ENCODE measurements around the gene EVA1A.

Gene EVA1A

GRCh38 chr2:75604484-75604883 lies 43.7 kb upstream of the EVA1A start:
- no peak overlapping the region for H3K4ac ChIP-seq (ENCODE audit: low read depth in 1 of 2, low read length in 2 of 2)
- H2BK15ac ChIP-seq (ENCODE audit: low read depth, poor library complexity, severe bottlenecking) = no peak overlapping the region
- peak overlapping the region; percentile 15 for H3K4me2 ChIP-seq (ENCODE audit: low read length, poor library complexity, severe bottlenecking)
- H2AK5ac ChIP-seq (ENCODE audit: low read length, severe bottlenecking) = peak overlapping the region; percentile 100
- H3K36me3 ChIP-seq (ENCODE audit: control insufficient read depth in 1 of 2, insufficient read depth in 2 of 2, low read depth in 1 of 2, low read length in 2 of 2) = no peaks in the 10 kb centered on the region
- no peak overlapping the region for H3K14ac ChIP-seq (ENCODE audit: low read length in 2 of 2)
- no peaks in the 10 kb centered on the region for H3K27me3 ChIP-seq (ENCODE audit: control insufficient read depth in 1 of 2, insufficient read depth in 1 of 2, low read length in 2 of 2)
- H3K18ac ChIP-seq (ENCODE audit: low read depth in 1 of 2, low read length in 2 of 2) = no peak overlapping the region
- WGBS = 89% methylated on average over 4 of the region's 4 CpGs
- H3K4me1 ChIP-seq (ENCODE audit: control insufficient read depth, insufficient read depth, low read depth, low read length) = peaks cover 30% of the 10 kb centered on the region
- no peaks in the 10 kb centered on the region for H3K9me3 ChIP-seq (ENCODE audit: control insufficient read depth, low read length)
- no peak overlapping the region for H2BK5ac ChIP-seq (ENCODE audit: low read depth, low read length, poor library complexity, severe bottlenecking)
- H3K9ac ChIP-seq (ENCODE audit: low read length) = no peak overlapping the region
- H4K91ac ChIP-seq (ENCODE audit: low read length) = no peak overlapping the region
- H2BK12ac ChIP-seq (ENCODE audit: low read length in 2 of 2) = no peak overlapping the region
- H4K8ac ChIP-seq (ENCODE audit: low read length) = no peak overlapping the region
- H3K27ac ChIP-seq (ENCODE audit: low read length, poor library complexity, severe bottlenecking) = peak overlapping the region; percentile 99
- H2BK120ac ChIP-seq (ENCODE audit: low read depth, low read length) = peak overlapping the region; percentile 35
- no peaks in the 10 kb centered on the region for H3K79me1 ChIP-seq (replicated peaks; ENCODE audit: low read length, poor library complexity, severe bottlenecking)
- H2AFZ ChIP-seq (ENCODE audit: low read depth, low read length) = no peak overlapping the region
- no peak overlapping the region for H3K23ac ChIP-seq (ENCODE audit: low read length in 2 of 2)
- no peak for DNase-seq
- no peak overlapping the region for H3K4me3 ChIP-seq (ENCODE audit: insufficient read depth in 1 of 2, low read depth in 1 of 2, low read length in 2 of 2)

GRCh38 chr2:75603477-75603876 lies 42.7 kb upstream of the EVA1A start:
- Histone ChIP-seq H4K8ac (ENCODE audit: low read length) (no peak overlapping the region), H3K4me2 (ENCODE audit: low read length, poor library complexity, severe bottlenecking) (no peak overlapping the region), H2BK15ac (ENCODE audit: low read depth, poor library complexity, severe bottlenecking) (no peak overlapping the region), H3K36me3 (ENCODE audit: control insufficient read depth in 1 of 2, insufficient read depth in 2 of 2, low read depth in 1 of 2, low read length in 2 of 2) (no peaks in the 10 kb centered on the region), H3K14ac (ENCODE audit: low read length in 2 of 2) (no peak overlapping the region), H3K27me3 (ENCODE audit: control insufficient read depth in 1 of 2, insufficient read depth in 1 of 2, low read length in 2 of 2) (no peaks in the 10 kb centered on the region), H3K4me3 (ENCODE audit: insufficient read depth in 1 of 2, low read depth in 1 of 2, low read length in 2 of 2) (peak overlapping the region in 1 of 2 experiments; percentile 4), H2BK5ac (ENCODE audit: low read depth, low read length, poor library complexity, severe bottlenecking) (no peak overlapping the region), H3K4me1 (ENCODE audit: control insufficient read depth, insufficient read depth, low read depth, low read length) (peaks cover 26% of the 10 kb centered on the region), H2BK120ac (ENCODE audit: low read depth, low read length) (no peak overlapping the region), H3K27ac (ENCODE audit: low read length, poor library complexity, severe bottlenecking) (peak overlapping the region; percentile 60), H2AK5ac (ENCODE audit: low read length, severe bottlenecking) (peak overlapping the region; percentile 83), H3K79me1 (replicated peaks; ENCODE audit: low read length, poor library complexity, severe bottlenecking) (no peaks in the 10 kb centered on the region), H2BK12ac (ENCODE audit: low read length in 2 of 2) (no peak overlapping the region), H3K9me3 (ENCODE audit: control insufficient read depth, low read length) (no peaks in the 10 kb centered on the region), H4K91ac (ENCODE audit: low read length) (no peak overlapping the region), H3K23ac (ENCODE audit: low read length in 2 of 2) (no peak overlapping the region), H3K18ac (ENCODE audit: low read depth in 1 of 2, low read length in 2 of 2) (no peak overlapping the region), H3K9ac (ENCODE audit: low read length) (no peak overlapping the region), H2AFZ (ENCODE audit: low read depth, low read length) (no peak overlapping the region), H3K4ac (ENCODE audit: low read depth in 1 of 2, low read length in 2 of 2) (no peak overlapping the region)
- no peak for DNase-seq
- 83% methylated on average over 1 of the region's 1 CpG for WGBS

- Histone ChIP-seq H3K27ac (ENCODE audit: low read length, poor library complexity, severe bottlenecking) (peak overlapping the region; percentile 68), H3K4me1 (ENCODE audit: control insufficient read depth, insufficient read depth, low read depth, low read length) (peaks cover 24% of the 10 kb centered on the region), H3K14ac (ENCODE audit: low read length in 2 of 2) (no peak overlapping the region), H3K4me2 (ENCODE audit: low read length, poor library complexity, severe bottlenecking) (no peak overlapping the region), H2AFZ (ENCODE audit: low read depth, low read length) (no peak overlapping the region), H3K23ac (ENCODE audit: low read length in 2 of 2) (peak overlapping the region in 1 of 2 experiments; percentile 5), H3K4ac (ENCODE audit: low read depth in 1 of 2, low read length in 2 of 2) (no peak overlapping the region), H3K9me3 (ENCODE audit: control insufficient read depth, low read length) (no peaks in the 10 kb centered on the region), H3K36me3 (ENCODE audit: control insufficient read depth in 1 of 2, insufficient read depth in 2 of 2, low read depth in 1 of 2, low read length in 2 of 2) (no peaks in the 10 kb centered on the region), H3K79me1 (replicated peaks; ENCODE audit: low read length, poor library complexity, severe bottlenecking) (no peaks in the 10 kb centered on the region), H2BK5ac (ENCODE audit: low read depth, low read length, poor library complexity, severe bottlenecking) (no peak overlapping the region), H4K8ac (ENCODE audit: low read length) (no peak overlapping the region), H3K27me3 (ENCODE audit: control insufficient read depth in 1 of 2, insufficient read depth in 1 of 2, low read length in 2 of 2) (no peaks in the 10 kb centered on the region), H4K91ac (ENCODE audit: low read length) (no peak overlapping the region), H2BK12ac (ENCODE audit: low read length in 2 of 2) (no peak overlapping the region), H2BK120ac (ENCODE audit: low read depth, low read length) (no peak overlapping the region), H3K18ac (ENCODE audit: low read depth in 1 of 2, low read length in 2 of 2) (no peak overlapping the region), H3K9ac (ENCODE audit: low read length) (peak overlapping the region; percentile 46), H2AK5ac (ENCODE audit: low read length, severe bottlenecking) (no peak overlapping the region), H2BK15ac (ENCODE audit: low read depth, poor library complexity, severe bottlenecking) (no peak overlapping the region), H3K4me3 (ENCODE audit: insufficient read depth in 1 of 2, low read depth in 1 of 2, low read length in 2 of 2) (peak overlapping the region in 1 of 2 experiments; percentile 35)
- 13% methylated on average over 4 of the region's 6 CpGs for WGBS
- DNase-seq = peak; percentile 93
Measured at GRCh38 chr2:75602724-75603342, 42.1 kb upstream of the EVA1A start.

GRCh38 chr2:75600461-75601011 lies 39.8 kb upstream of the EVA1A start:
- Histone ChIP-seq H3K79me1 (replicated peaks; ENCODE audit: low read length, poor library complexity, severe bottlenecking) (no peaks in the 10 kb centered on the region), H3K14ac (ENCODE audit: low read length in 2 of 2) (peak overlapping the region in 1 of 2 experiments; percentile 20), H3K4ac (ENCODE audit: low read depth in 1 of 2, low read length in 2 of 2) (peak overlapping the region in 1 of 2 experiments; percentile 24), H3K36me3 (ENCODE audit: control insufficient read depth in 1 of 2, insufficient read depth in 2 of 2, low read depth in 1 of 2, low read length in 2 of 2) (no peaks in the 10 kb centered on the region), H3K4me2 (ENCODE audit: low read length, poor library complexity, severe bottlenecking) (no peak overlapping the region), H3K9ac (ENCODE audit: low read length) (no peak overlapping the region), H3K27ac (ENCODE audit: low read length, poor library complexity, severe bottlenecking) (no peak overlapping the region), H3K9me3 (ENCODE audit: control insufficient read depth, low read length) (no peaks in the 10 kb centered on the region), H2BK5ac (ENCODE audit: low read depth, low read length, poor library complexity, severe bottlenecking) (no peak overlapping the region), H2BK15ac (ENCODE audit: low read depth, poor library complexity, severe bottlenecking) (no peak overlapping the region), H3K18ac (ENCODE audit: low read depth in 1 of 2, low read length in 2 of 2) (peak overlapping the region; percentile 55 to 63), H3K4me1 (ENCODE audit: control insufficient read depth, insufficient read depth, low read depth, low read length) (peaks cover 15% of the 10 kb centered on the region), H4K91ac (ENCODE audit: low read length) (no peak overlapping the region), H4K8ac (ENCODE audit: low read length) (no peak overlapping the region), H3K4me3 (ENCODE audit: insufficient read depth in 1 of 2, low read depth in 1 of 2, low read length in 2 of 2) (no peak overlapping the region), H2AK5ac (ENCODE audit: low read length, severe bottlenecking) (peak overlapping the region; percentile 79), H2BK12ac (ENCODE audit: low read length in 2 of 2) (peak overlapping the region; percentile 33 to 49), H3K27me3 (ENCODE audit: control insufficient read depth in 1 of 2, insufficient read depth in 1 of 2, low read length in 2 of 2) (no peaks in the 10 kb centered on the region), H2BK120ac (ENCODE audit: low read depth, low read length) (no peak overlapping the region), H2AFZ (ENCODE audit: low read depth, low read length) (no peak overlapping the region), H3K23ac (ENCODE audit: low read length in 2 of 2) (no peak overlapping the region)
- 89% methylated on average over 4 of the region's 4 CpGs for WGBS
- peak; percentile 37 for DNase-seq
